OCI-LY3 (cell line): ENCODE results near the gene NDRG3.

Source experiments
- CTCF ChIP-seq: fragments of 200-600, 300-600 bp; sonication (generic); IDR thresholded peaks from 2 replicates; pipeline ENCODE4 v1.5.1; 2014; ENCODE audit warnings: antibody characterized with exemption, low read length, low read depth
- EZH2phosphoT487 ChIP-seq: fragments of 200-600 bp; shearing (Covaris generic); IDR thresholded peaks from 2 replicates; pipeline ENCODE4 v1.6.1; 2018; ENCODE audit warnings: antibody characterized with exemption, mixed run types, low read depth

- TF ChIP-seq CTCF (no peak), EZH2phosphoT487 (no peak)
These were observed 117.8 kb downstream of the NDRG3 start for GRCh38 chr20:36628076-36628475.
